ENCODE measurements around the gene RASL12.
"Not testable (repeated sequence)": the region's sequence is repeated elsewhere in the genome, so short reads cannot be mapped to it uniquely, and the experiment has no call there.

RASL12 gene

DNA sequence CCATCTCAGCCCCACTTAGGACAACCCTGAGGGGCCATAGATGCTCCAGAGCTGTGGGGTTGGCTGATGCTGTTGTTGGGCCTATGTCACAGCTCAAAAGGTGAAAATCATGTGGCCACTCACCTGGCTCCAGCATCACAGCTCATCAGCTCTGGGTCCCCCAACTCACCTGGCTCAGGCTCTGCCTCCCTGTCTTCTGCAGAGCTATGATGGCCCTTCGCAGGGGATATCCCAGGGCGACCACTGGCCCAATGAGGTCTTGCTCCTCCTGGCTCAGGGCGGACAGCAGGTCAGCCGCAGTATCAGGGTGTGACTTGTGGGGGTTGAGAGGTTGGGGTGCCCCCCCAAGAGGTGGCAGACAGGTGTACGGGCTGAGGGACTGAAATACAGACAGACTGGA, 31.5 kb upstream of the RASL12 start:
- Histone ChIP-seq H3K27me3 (ENCODE audit: control insufficient read depth, insufficient read depth, low read length) (peaks cover 13% of the 10 kb centered on the region), H3K4me3 (ENCODE audit: low read length) (no peak overlapping the region), H3K36me3 (ENCODE audit: control insufficient read depth, low read depth, low read length) (no peaks in the 10 kb centered on the region), H3K9ac (ENCODE audit: low read length) (no peak overlapping the region), H3K9me3 (ENCODE audit: control insufficient read depth, low read depth, low read length) (no peaks in the 10 kb centered on the region), H3K27ac (ENCODE audit: low read length) (no peak overlapping the region), H3K4me1 (ENCODE audit: control insufficient read depth, low read depth, low read length) (no peaks in the 10 kb centered on the region)

DNA sequence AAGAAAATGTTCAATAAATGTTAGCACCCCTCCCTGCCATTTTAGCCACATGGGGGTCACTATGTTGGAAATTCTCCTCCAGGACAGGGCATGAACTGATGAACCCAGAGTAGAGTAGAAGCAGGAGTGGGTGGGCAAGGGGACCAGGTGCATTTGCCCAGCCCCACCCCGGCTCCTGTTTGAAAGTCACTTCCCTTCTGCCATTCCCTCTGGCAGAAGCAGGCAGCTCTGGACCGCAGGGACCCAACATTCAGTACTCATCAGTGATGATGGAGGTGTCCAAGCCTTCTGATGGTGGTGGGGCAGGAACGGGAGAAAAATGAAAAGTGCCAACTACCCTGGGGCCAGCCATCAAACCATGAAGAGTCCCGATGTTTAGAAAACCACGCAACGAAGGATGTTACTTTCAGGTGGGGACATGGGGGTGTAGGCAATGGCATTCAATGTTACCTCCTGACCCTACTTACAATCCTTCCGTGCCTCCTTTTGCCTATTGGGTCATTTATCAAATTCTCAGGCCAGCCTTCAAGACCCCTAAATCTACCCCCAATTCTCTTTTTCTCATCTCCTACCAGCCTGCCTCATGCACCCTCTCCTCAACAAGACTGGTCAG, 30.0 kb upstream of the RASL12 start:
- Histone ChIP-seq H3K9ac (ENCODE audit: low read length) (no peak overlapping the region), H3K4me1 (ENCODE audit: control insufficient read depth, low read depth, low read length) (no peaks in the 10 kb centered on the region), H3K9me3 (ENCODE audit: control insufficient read depth, low read depth, low read length) (no peaks in the 10 kb centered on the region), H3K36me3 (ENCODE audit: control insufficient read depth, low read depth, low read length) (no peaks in the 10 kb centered on the region), H3K4me3 (ENCODE audit: low read length) (no peak overlapping the region), H3K27ac (ENCODE audit: low read length) (no peak overlapping the region), H3K27me3 (ENCODE audit: control insufficient read depth, insufficient read depth, low read length) (peaks cover 5% of the 10 kb centered on the region)

DNA sequence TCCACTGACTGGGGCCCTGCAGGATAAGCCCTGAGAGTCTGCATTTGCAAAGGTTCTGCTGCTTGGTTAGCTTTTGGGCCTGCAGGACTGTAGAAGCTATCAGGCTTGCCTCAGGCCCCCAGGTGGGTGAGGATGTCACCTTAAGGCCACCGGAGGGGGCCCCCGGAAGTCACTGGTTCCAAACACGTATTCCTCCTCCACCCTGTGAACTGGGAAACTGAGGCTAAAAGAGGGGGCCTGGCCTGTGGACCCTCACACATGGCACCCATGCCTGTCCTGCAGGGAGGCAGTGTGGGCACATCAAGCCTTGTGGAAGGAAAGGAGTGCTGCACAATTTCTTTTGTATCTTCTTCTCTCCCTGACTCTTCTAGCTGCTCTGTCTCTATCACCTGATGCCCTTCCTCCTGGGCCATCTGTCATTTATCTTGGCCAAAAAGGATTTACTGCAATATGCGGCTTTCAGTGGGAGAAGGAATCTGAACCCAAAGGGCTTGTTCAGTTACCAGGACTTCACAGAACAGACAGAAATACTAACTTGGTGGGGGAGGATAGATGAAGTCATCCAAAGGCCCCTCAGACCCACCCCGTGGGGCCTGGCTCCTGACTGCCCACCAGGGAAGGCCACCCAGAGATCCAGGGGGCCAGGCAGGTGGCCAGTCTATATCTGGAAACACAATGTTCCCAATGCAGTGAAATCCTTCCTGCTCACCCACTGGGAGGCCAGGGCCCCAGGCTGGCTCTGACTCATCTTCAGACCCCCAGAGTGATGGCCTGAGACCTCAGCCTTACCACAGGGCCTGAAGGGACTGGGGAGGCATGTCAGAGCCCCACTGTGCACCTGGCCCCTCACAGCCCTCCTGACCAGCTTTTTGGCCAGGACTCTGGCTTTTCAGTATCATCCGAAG, 28.9 kb upstream of the RASL12 start:
- Histone ChIP-seq H3K9ac (ENCODE audit: low read length) (no peak overlapping the region), H3K27ac (ENCODE audit: low read length) (no peak overlapping the region), H3K4me1 (ENCODE audit: control insufficient read depth, low read depth, low read length) (no peaks in the 10 kb centered on the region), H3K27me3 (ENCODE audit: control insufficient read depth, insufficient read depth, low read length) (no peaks in the 10 kb centered on the region), H3K9me3 (ENCODE audit: control insufficient read depth, low read depth, low read length) (no peaks in the 10 kb centered on the region), H3K36me3 (ENCODE audit: control insufficient read depth, low read depth, low read length) (no peaks in the 10 kb centered on the region), H3K4me3 (ENCODE audit: low read length) (no peak overlapping the region)

DNA sequence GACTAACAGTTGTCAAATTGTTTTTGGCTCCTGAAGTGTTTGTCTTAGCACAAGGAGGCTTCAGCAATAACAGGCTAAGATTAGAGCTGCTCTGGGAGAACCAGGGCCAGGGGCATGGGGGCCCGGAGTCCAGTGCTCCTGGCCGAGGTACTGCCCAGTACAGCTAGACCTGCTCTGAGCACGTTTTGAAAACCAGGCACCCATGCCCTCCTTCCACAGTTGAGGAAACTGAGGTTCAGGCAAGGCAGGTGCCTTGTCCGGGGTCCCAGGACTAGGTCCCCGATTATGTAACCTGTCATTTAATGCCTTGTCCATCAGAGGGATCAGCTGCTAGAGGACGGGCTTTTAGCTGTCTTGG, 27.9 kb upstream of the RASL12 start:
- H3K36me3 ChIP-seq (ENCODE audit: control insufficient read depth, low read depth, low read length) = no peaks in the 10 kb centered on the region
- H3K9me3 ChIP-seq (ENCODE audit: control insufficient read depth, low read depth, low read length) = no peaks in the 10 kb centered on the region
- no peak overlapping the region for H3K27ac ChIP-seq (ENCODE audit: low read length)
- H3K4me3 ChIP-seq (ENCODE audit: low read length) = no peak overlapping the region
- H3K27me3 ChIP-seq (ENCODE audit: control insufficient read depth, insufficient read depth, low read length) = no peaks in the 10 kb centered on the region
- no peak overlapping the region for H3K9ac ChIP-seq (ENCODE audit: low read length)
- H3K4me1 ChIP-seq (ENCODE audit: control insufficient read depth, low read depth, low read length) = no peaks in the 10 kb centered on the region

DNA sequence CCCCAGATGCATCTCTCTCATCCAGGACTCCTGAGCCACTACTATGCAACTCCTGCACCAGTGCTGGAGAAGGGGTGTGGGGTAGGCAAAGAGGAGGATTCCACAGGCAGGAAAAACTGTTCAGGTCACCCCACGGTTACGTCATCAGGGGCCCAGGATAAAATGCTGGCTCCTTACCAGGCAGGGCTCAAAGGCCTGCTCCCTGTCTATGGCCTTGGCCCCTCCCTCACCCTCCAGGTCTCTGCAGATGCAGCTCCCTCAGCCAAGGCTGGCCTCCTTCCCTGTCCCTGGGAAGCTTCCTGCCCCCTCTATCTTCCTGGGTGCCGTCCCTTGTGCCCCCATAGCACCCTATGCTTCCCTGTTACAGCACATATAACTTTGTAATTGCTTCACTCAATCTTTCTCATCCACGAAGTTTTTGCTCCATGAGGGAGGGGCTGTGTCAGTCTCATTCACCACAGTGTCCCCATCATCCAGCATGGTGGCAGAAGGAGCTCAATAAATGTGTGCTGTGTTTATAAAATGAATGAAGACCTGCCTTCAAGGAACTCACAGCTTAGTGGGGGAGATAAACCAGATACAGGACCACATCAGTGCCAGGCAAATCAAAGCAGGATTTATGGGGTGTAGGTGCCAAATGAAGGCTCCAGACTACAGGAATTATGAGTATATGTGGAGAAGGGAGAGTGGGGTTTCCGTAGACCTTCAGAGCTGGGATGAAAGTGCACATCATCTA, 27.4 kb upstream of the RASL12 start:
- no peaks in the 10 kb centered on the region for H3K4me1 ChIP-seq (ENCODE audit: control insufficient read depth, low read depth, low read length)
- no peaks in the 10 kb centered on the region for H3K9me3 ChIP-seq (ENCODE audit: control insufficient read depth, low read depth, low read length)
- H3K4me3 ChIP-seq (ENCODE audit: low read length) = no peak overlapping the region
- H3K27ac ChIP-seq (ENCODE audit: low read length) = no peak overlapping the region
- H3K9ac ChIP-seq (ENCODE audit: low read length) = no peak overlapping the region
- no peaks in the 10 kb centered on the region for H3K27me3 ChIP-seq (ENCODE audit: control insufficient read depth, insufficient read depth, low read length)
- H3K36me3 ChIP-seq (ENCODE audit: control insufficient read depth, low read depth, low read length) = no peaks in the 10 kb centered on the region

DNA sequence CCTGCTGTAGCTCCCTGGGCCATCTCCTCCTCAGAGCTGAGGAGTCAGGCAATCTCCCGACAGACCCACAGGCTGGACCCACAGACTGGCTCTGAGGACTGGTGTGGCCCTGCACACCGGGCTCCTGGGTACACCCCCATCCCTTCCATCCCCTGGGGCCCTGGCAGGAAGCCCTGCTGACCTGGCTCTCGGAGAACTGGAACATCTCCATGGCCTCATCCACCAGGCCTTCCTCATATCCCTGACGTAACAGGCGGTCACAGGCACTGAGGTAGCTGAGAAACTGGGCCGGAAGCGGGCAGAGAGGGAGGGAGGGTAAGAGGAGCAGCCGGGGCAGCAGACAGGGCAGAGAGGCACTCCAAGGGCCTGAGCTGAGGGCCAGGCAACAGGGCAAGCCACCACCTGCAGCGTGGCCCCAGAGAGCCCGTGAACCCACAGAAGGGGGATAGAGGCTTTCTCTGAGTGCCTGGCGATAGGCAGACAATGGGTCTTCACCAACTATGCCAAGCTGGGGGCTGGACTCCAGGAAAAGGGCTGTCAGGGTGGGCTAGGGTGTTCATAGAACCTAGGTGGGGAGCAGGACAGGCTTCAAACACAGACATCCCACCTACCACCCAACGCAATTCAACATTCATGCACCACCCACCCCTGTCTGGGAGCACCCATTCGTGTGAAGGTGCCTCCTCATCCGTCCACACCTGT, 26.7 kb upstream of the RASL12 start:
- no peaks in the 10 kb centered on the region for H3K9me3 ChIP-seq (ENCODE audit: control insufficient read depth, low read depth, low read length)
- no peaks in the 10 kb centered on the region for H3K27me3 ChIP-seq (ENCODE audit: control insufficient read depth, insufficient read depth, low read length)
- H3K4me3 ChIP-seq (ENCODE audit: low read length) = no peak overlapping the region
- no peak overlapping the region for H3K27ac ChIP-seq (ENCODE audit: low read length)
- no peak overlapping the region for H3K9ac ChIP-seq (ENCODE audit: low read length)
- H3K36me3 ChIP-seq (ENCODE audit: control insufficient read depth, low read depth, low read length) = no peaks in the 10 kb centered on the region
- H3K4me1 ChIP-seq (ENCODE audit: control insufficient read depth, low read depth, low read length) = peaks cover under 1% of the 10 kb centered on the region

DNA sequence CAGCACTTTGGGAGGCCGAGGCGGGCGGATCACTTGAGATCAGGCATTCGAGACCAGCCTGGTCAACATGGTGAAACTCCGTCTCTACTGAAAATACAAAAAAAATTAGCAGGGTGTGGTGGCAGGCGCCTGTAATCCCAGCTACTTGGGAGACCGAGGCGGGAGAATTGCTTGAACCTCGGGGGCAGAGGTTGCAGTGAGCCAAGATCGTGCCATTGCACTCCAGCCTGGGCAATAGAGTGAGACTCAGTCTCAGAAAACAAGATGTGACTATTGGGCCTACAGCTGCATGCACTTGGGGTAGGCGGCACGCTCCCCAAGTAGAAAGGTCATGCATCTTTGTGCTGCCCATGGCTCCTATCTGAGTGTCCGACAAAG, 26.0 kb upstream of the RASL12 start:
- not testable (repeated sequence) for H3K9me3 ChIP-seq (ENCODE audit: control insufficient read depth, low read depth, low read length); H3K4me1 ChIP-seq (ENCODE audit: control insufficient read depth, low read depth, low read length); H3K36me3 ChIP-seq (ENCODE audit: control insufficient read depth, low read depth, low read length); H3K27me3 ChIP-seq (ENCODE audit: control insufficient read depth, insufficient read depth, low read length); H3K4me3 ChIP-seq (ENCODE audit: low read length); H3K27ac ChIP-seq (ENCODE audit: low read length); H3K9ac ChIP-seq (ENCODE audit: low read length)

DNA sequence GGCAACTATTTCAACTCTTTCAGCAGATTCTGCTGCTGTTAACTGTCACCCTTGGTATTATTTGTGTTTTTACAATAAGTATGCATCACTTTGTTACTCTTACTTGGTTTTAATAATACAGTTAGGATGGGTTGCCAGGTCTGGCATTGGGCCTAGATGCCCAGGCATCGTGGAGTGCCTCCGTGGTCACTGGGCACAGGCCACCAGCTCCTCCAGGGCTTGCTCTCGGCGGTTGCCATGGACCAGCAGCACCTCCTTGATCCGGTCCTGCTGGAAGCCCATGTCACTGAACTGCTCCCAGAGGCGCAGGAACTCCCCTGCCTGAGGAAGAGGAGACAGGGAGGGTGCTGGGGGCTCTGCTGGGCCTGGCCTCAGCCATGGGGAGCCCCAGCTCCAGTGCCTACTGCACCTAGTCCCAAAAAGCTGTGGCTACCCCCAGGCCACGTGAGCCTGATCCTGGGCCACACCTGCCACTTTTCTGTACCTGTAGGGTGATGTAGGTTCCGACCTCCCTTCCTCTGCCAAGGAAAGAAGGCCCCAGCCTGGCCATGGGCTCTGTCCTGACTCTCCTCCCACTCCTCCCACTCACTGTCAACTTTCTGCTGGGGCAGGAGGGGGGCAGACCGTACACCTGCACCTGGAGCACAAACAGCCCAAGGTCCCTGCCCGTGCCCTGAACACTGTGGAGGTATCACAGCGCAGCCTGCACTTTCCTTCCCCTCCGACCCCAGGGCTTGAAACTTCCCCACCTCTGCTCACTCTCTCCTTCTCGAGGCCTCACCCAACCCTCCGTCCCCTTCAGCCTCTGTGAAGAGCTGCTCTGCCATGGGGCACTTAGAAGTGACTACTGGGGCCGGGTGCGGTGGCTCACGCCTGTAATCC, 25.4 kb upstream of the RASL12 start:
- no peaks in the 10 kb centered on the region for H3K36me3 ChIP-seq (ENCODE audit: control insufficient read depth, low read depth, low read length)
- no peak overlapping the region for H3K27ac ChIP-seq (ENCODE audit: low read length)
- no peaks in the 10 kb centered on the region for H3K9me3 ChIP-seq (ENCODE audit: control insufficient read depth, low read depth, low read length)
- H3K27me3 ChIP-seq (ENCODE audit: control insufficient read depth, insufficient read depth, low read length) = no peaks in the 10 kb centered on the region
- peaks cover 7% of the 10 kb centered on the region for H3K4me1 ChIP-seq (ENCODE audit: control insufficient read depth, low read depth, low read length)
- no peak overlapping the region for H3K4me3 ChIP-seq (ENCODE audit: low read length)
- no peak overlapping the region for H3K9ac ChIP-seq (ENCODE audit: low read length)

DNA sequence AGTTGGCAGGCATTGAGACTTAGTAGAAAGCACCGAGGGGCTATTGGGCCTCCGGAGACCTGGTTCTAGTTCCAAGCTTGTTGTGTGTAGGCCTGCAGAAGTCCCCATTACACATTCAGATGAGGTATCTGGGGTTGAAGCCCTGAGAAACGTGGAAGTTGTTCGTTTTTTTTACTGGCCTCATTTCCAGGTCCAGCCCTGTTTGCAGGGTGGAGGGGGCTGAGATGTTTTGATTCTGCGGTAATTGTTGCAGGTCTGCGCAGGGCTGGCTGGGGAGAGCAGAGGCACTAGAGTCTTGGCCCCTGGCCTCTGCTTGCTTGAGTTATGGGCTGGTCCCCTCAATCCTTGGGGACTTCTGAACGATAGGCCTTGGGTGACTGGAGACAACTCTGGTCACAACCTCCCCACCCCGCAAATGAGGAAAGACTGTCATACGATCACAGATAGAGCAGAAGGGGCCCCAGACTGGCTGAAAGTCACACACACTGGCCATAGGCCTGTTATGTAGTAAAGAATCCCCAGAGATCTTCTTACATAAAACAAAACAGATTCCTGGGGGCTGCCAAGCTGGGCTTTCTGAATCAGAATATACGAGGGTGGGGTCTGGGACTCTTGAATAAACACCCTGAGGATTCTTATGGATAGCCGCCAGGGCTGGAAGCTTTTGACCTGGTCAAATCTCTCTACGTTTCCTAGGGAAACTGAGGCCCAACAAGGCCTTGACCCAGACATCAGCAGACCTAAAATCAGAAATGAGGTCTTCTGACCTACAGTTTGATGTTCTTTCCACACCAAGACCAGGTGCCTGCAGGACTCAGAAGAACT, 24.4 kb upstream of the RASL12 start:
- Histone ChIP-seq H3K9ac (ENCODE audit: low read length) (no peak overlapping the region), H3K9me3 (ENCODE audit: control insufficient read depth, low read depth, low read length) (no peaks in the 10 kb centered on the region), H3K27ac (ENCODE audit: low read length) (no peak overlapping the region), H3K27me3 (ENCODE audit: control insufficient read depth, insufficient read depth, low read length) (no peaks in the 10 kb centered on the region), H3K4me3 (ENCODE audit: low read length) (no peak overlapping the region), H3K4me1 (ENCODE audit: control insufficient read depth, low read depth, low read length) (peaks cover 7% of the 10 kb centered on the region), H3K36me3 (ENCODE audit: control insufficient read depth, low read depth, low read length) (no peaks in the 10 kb centered on the region)

DNA sequence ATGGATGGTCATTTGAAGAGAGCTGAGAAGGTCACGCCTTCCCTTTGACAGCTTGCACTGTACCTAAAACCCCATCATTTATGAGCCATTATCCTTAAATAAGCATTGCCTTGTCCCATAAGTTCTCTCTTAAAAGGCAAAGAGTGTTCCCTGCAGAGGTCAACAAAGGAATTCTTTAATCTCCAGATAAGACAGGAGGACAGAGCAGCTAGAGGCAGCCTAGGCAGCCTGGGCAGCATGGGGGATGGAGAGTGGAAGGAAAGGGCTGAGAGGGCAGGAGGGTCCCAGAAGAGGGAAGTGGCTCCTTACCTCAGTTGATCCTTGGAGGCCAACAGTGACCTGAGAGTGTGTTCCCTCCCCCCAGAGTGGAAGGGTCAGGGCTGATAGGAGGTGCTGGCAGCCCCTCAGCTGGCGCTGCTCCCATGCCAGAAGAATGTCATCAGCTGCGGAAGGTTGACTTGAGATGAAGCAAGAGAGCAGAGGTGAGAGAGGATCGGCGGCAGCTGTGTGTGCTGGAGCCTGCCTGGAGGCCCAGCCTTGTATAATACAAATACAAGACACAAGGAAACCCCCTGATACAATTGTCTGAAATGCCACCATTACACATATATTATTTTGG, 21.5 kb upstream of the RASL12 start:
- no peak overlapping the region for H3K27ac ChIP-seq (ENCODE audit: low read length)
- H3K9me3 ChIP-seq (ENCODE audit: control insufficient read depth, low read depth, low read length) = no peaks in the 10 kb centered on the region
- H3K4me3 ChIP-seq (ENCODE audit: low read length) = no peak overlapping the region
- H3K4me1 ChIP-seq (ENCODE audit: control insufficient read depth, low read depth, low read length) = peaks cover 10% of the 10 kb centered on the region
- no peaks in the 10 kb centered on the region for H3K27me3 ChIP-seq (ENCODE audit: control insufficient read depth, insufficient read depth, low read length)
- no peaks in the 10 kb centered on the region for H3K36me3 ChIP-seq (ENCODE audit: control insufficient read depth, low read depth, low read length)
- no peak overlapping the region for H3K9ac ChIP-seq (ENCODE audit: low read length)
